B cell (primary cell): Measurements from ENCODE around the gene POU2F2. TPM values are rescaled to one million over a fixed set of nuclear protein-coding genes. Genes with fewer than 3 reads are reported as not detected.

ENCODE experiments used
- ATAC-seq: fragments of 200-7000 bp; cut with Tn5 transposase; one replicate; pipeline ENCODE4 v1.10.0; 2021; ENCODE audit warnings: low read depth, mild to moderate bottlenecking, moderate number of reproducible peaks, moderate library complexity
- CTCF ChIA-PET: fragments of 350-600 bp; sonication (Branson Sonifier 250); formaldehyde crosslinking; loops from one replicate; lab custom pipeline; 2021; ENCODE audit warnings: antibody characterized with exemption, inconsistent platforms; lab: Charles Lee
- POLR2A ChIA-PET: fragments of 350-600 bp; sonication (Branson Sonifier 250); formaldehyde crosslinking; loops from one replicate; lab custom pipeline; 2021; ENCODE audit warnings: antibody characterized with exemption; lab: Charles Lee
- DNase-seq: peaks from one replicate; pipeline ENCODE4 v3.0.0; 2013
- H2AFZ ChIP-seq: 2 replicates; pipeline ENCODE4 v1.6.1; 2012; ENCODE audit warnings: mild to moderate bottlenecking, low read depth, low read length; ENCODE audit not compliant: insufficient read depth, poor library complexity, severe bottlenecking
- H3K27ac ChIP-seq, 2 donors: 1 replicate in 1 of 2; 2 replicates in 1 of 2; pipeline ENCODE4 v1.5.1; 2012 to 2013; ENCODE audit warnings: low read length in 2 of 2, mild to moderate bottlenecking in 2 of 2, moderate library complexity in 1 of 2
- H3K27me3 ChIP-seq, 4 experiments: fragments of 200-600 bp in 1 of 4; sonication (generic) in 1 of 4; replicated peaks in 1 of 4; 1 replicate in 2 of 4; 2 replicates in 2 of 4; pipeline versions ENCODE4 v1.6.1 to v1.7.0; 2013 to 2016; ENCODE audit warnings: low read length in 3 of 4, mild to moderate bottlenecking in 2 of 4, mixed read lengths in 1 of 4, moderate library complexity in 1 of 4; ENCODE audit not compliant: insufficient read depth in 4 of 4, control insufficient read depth in 3 of 4; ENCODE audit errors: control extremely low read depth in 1 of 4
- H3K36me3 ChIP-seq, 2 experiments: replicated peaks in 1 of 2; 1 replicate in 1 of 2; 2 replicates in 1 of 2; pipeline versions ENCODE4 v1.6.1 to v1.7.1; 2013; ENCODE audit warnings: low read length in 1 of 2; ENCODE audit not compliant: insufficient read depth in 2 of 2, control insufficient read depth in 1 of 2; ENCODE audit errors: control extremely low read depth in 1 of 2, extremely low read depth in 1 of 2
- H3K4me1 ChIP-seq, 2 donors: fragments of 200-600 bp in 1 of 2; sonication (generic) in 1 of 2; 1 replicate in 1 of 2; 2 replicates in 1 of 2; pipeline versions ENCODE4 v1.5.1 to v1.6.1; 2013 to 2017; ENCODE audit warnings: low read length in 2 of 2; ENCODE audit not compliant: control insufficient read depth in 2 of 2, insufficient read depth in 2 of 2
- H3K4me2 ChIP-seq: replicated peaks from 2 replicates; pipeline ENCODE3; 2012; ENCODE audit warnings: mild to moderate bottlenecking, low read depth, low read length; ENCODE audit not compliant: poor library complexity, severe bottlenecking
- H3K4me3 ChIP-seq, 5 experiments: fragments of 200-600 bp in 1 of 5; sonication (generic) in 1 of 5; 1 replicate in 3 of 5; 2 replicates in 2 of 5; pipeline versions ENCODE4 v1.5.1 to v1.7.0; 2011 to 2016; ENCODE audit warnings: low read length in 4 of 5, mild to moderate bottlenecking in 4 of 5, low read depth in 2 of 5, control low read depth in 1 of 5, moderate library complexity in 1 of 5; ENCODE audit not compliant: insufficient read depth in 1 of 5; ENCODE audit errors: control extremely low read depth in 1 of 5, extremely low read depth in 1 of 5
- H3K79me2 ChIP-seq: fragments of 200-600 bp; sonication (generic); one replicate; pipeline ENCODE4 v1.6.0; 2016; ENCODE audit warnings: low read length; ENCODE audit not compliant: control insufficient read depth, insufficient read depth
- H3K9ac ChIP-seq: fragments of 200-600 bp; sonication (generic); 2 replicates; pipeline ENCODE4 v1.6.1; 2017; ENCODE audit warnings: mild to moderate bottlenecking, low read length, moderate library complexity
- H3K9me3 ChIP-seq, 3 donors: one replicate each; pipeline versions ENCODE4 v1.6.1 to v1.7.1; 2013; ENCODE audit warnings: low read length in 2 of 3; ENCODE audit not compliant: control insufficient read depth in 2 of 3, insufficient read depth in 1 of 3; ENCODE audit errors: control extremely low read depth in 1 of 3
- H4K20me1 ChIP-seq: 2 replicates; pipeline ENCODE4 v1.6.0; 2012; ENCODE audit warnings: mild to moderate bottlenecking, low read length; ENCODE audit not compliant: insufficient read depth, control insufficient read depth, poor library complexity, severe bottlenecking
- H3K27ac Mint-ChIP-seq: one replicate; pipeline ENCODE4 v1.8.0; 2021; ENCODE audit warnings: mixed read lengths
- H3K27me3 Mint-ChIP-seq: one replicate; pipeline ENCODE4 v1.8.0; 2021; ENCODE audit warnings: mixed read lengths
- H3K4me1 Mint-ChIP-seq: one replicate; pipeline ENCODE4 v1.8.0; 2021; ENCODE audit warnings: mixed read lengths
- H3K4me3 Mint-ChIP-seq: one replicate; pipeline ENCODE4 v1.8.0; 2021; ENCODE audit warnings: mixed read lengths
- H3K9me3 Mint-ChIP-seq: one replicate; pipeline ENCODE4 v1.8.0; 2022; ENCODE audit warnings: mixed read lengths; ENCODE audit not compliant: insufficient read depth
- EZH2 ChIP-seq: IDR thresholded peaks from 2 replicates; pipeline ENCODE4 v1.6.1; 2012; ENCODE audit warnings: borderline replicate concordance, low read depth, mild to moderate bottlenecking, moderate library complexity, low read length; ENCODE audit not compliant: insufficient read depth, poor library complexity, severe bottlenecking
- WGBS: methylation state at CpG from one replicate; pipeline ENCODE4 v1.1.5; 2013; ENCODE audit warnings: missing lambda C conversion rate; ENCODE audit not compliant: insufficient coverage; 5-methylcytosine and 5-hydroxymethylcytosine counted together
- intact Hi-C: fragments of 100-400 bp; cut with micrococcal nuclease; formaldehyde crosslinking; loops from one replicate; pipeline ENCODE4 v1.10.0; 2022
- polyA plus RNA-seq: library from polyadenylated mRNA; depleted of rRNA; stranded (reverse); fragments of >200 nt; gene quantifications from 2 replicates; pipeline ENCODE4 v1.2.3, GENCODE V29; 2012
- total RNA-seq, 2 donors: library from RNA; stranded (reverse); fragments of 120-200 nt in 1 of 2; gene quantifications; 1 replicate in 1 of 2; 2 replicates in 1 of 2; pipeline versions ENCODE4 v1.2.3 to v1.2.4, GENCODE V29; 2013 to 2022
- TF ChIP-seq, protein P1 (sequence below): fragments of 200-600 bp; IDR thresholded peaks from one replicate; pipeline ENCODE4 v1.8.0; 2022; ENCODE audit warnings: antibody characterized with exemption, mild to moderate bottlenecking

Gene POU2F2
- total and polyA plus RNA-seq, 2 donors (not counting 1 experiment from before 2014, with no cell fraction given) = 152 to 170 TPM

- no peak overlapping the region for H3K27ac ChIP-seq
- peaks cover 4 to 47% of the 10 kb centered on the region in 2 experiments for H3K36me3 ChIP-seq
- Mint-ChIP-seq H3K27me3 (no peaks in the 10 kb centered on the region), H3K4me1 (peaks cover 37% of the 10 kb centered on the region), H3K9me3 (no peaks in the 10 kb centered on the region), H3K4me3 (no peak overlapping the region), H3K27ac (no peak overlapping the region)
- H3K9ac ChIP-seq = no peak overlapping the region
- no peak for DNase-seq
- H3K4me2 ChIP-seq = no peak overlapping the region
- WGBS = 96% methylated on average over 44 of the region's 44 CpGs
- H3K4me3 ChIP-seq = no peak overlapping the region
- ChIA-PET CTCF (no interaction called here), POLR2A (no interaction called here)
- peaks cover 38% of the 10 kb centered on the region for H3K79me2 ChIP-seq
- no peak for ATAC-seq
- H3K9me3 ChIP-seq = no peaks in the 10 kb centered on the region
- intact Hi-C loops = loop anchor here (5.0 kb wide), 2 partner anchors 198 to 317 kb away; partner anchors contain the start of gene ARHGEF1
- H2AFZ ChIP-seq = no peak overlapping the region
- H3K27me3 ChIP-seq = no peaks in the 10 kb centered on the region
- TF ChIP-seq, protein P1, sequence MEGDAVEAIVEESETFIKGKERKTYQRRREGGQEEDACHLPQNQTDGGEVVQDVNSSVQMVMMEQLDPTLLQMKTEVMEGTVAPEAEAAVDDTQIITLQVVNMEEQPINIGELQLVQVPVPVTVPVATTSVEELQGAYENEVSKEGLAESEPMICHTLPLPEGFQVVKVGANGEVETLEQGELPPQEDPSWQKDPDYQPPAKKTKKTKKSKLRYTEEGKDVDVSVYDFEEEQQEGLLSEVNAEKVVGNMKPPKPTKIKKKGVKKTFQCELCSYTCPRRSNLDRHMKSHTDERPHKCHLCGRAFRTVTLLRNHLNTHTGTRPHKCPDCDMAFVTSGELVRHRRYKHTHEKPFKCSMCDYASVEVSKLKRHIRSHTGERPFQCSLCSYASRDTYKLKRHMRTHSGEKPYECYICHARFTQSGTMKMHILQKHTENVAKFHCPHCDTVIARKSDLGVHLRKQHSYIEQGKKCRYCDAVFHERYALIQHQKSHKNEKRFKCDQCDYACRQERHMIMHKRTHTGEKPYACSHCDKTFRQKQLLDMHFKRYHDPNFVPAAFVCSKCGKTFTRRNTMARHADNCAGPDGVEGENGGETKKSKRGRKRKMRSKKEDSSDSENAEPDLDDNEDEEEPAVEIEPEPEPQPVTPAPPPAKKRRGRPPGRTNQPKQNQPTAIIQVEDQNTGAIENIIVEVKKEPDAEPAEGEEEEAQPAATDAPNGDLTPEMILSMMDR = no peak
- no peak for TF ChIP-seq EZH2
- H4K20me1 ChIP-seq = peaks cover 43% of the 10 kb centered on the region
- H3K4me1 ChIP-seq = peaks cover 17% of the 10 kb centered on the region in 2 donors
Observed at GRCh38 chr19:42079886-42080763, 52.1 kb downstream of the POU2F2 start.

DNA sequence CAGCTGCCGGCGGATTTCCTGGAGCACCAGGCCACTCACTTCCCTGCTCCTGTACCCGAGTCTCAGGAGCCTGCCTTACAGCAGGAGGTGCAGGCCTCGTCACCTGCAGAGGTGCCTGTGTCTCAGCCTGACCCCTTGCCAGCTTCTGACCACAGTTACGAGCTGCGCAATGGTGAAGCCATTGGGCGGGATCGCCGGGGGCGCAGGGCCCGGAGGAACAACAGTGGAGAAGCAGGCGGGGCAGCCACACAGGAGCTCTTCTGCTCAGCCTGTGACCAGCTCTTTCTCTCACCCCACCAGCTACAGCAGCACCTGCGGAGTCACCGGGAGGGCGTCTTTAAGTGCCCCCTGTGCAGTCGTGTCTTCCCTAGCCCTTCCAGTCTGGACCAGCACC lies 53.0 kb downstream of the POU2F2 start:
- no peaks in the 10 kb centered on the region for H3K27me3 ChIP-seq
- ChIA-PET CTCF (interaction anchor here (0.6 kb wide), 1 partner anchor 11 kb away, joined by 5 read pairs; no protein-coding TSS in a partner anchor), POLR2A (no interaction called here)
- peaks cover 42% of the 10 kb centered on the region for H3K4me1 Mint-ChIP-seq
- H3K36me3 ChIP-seq = peaks cover 4 to 47% of the 10 kb centered on the region in 2 experiments
- H4K20me1 ChIP-seq = peaks cover 43% of the 10 kb centered on the region
- no peak overlapping the region for H2AFZ ChIP-seq
- H3K9ac ChIP-seq = no peak overlapping the region
- 94% methylated on average over 14 of the region's 16 CpGs for WGBS
- no peaks in the 10 kb centered on the region for H3K9me3 ChIP-seq
- intact Hi-C loops = loop anchor here (5.0 kb wide), 2 partner anchors 197 to 318 kb away; partner anchors contain the start of gene ARHGEF1
- H3K9me3 Mint-ChIP-seq = no peaks in the 10 kb centered on the region
- no peak overlapping the region for H3K4me3 Mint-ChIP-seq
- H3K27me3 Mint-ChIP-seq = no peaks in the 10 kb centered on the region
- peaks cover 20 to 23% of the 10 kb centered on the region in 2 donors for H3K4me1 ChIP-seq
- no peak overlapping the region for H3K27ac Mint-ChIP-seq
- DNase-seq (no peak), ATAC-seq (no peak)
- no peak overlapping the region for H3K4me3 ChIP-seq
- no peak for TF ChIP-seq EZH2
- TF ChIP-seq, protein P1 = no peak
- H3K27ac ChIP-seq = no peak overlapping the region
- H3K79me2 ChIP-seq = peaks cover 42% of the 10 kb centered on the region
- H3K4me2 ChIP-seq = no peak overlapping the region
